Measurements from ENCODE around the gene CD3E. TPM values are rescaled to one million over a fixed set of nuclear protein-coding genes. Genes with fewer than 3 reads are reported as not detected.

Gene CD3E
- total RNA-seq, 1 donor from 2014 or later = not detected

- Mint-ChIP-seq H3K36me3 (no peaks in the 10 kb centered on the region), H3K27me3 (ENCODE audit: low read depth) (peaks cover 51% of the 10 kb centered on the region)
- DNase-seq (ENCODE audit: low spot score in 2 of 2, unreplicated experiment in 2 of 2) = no peak
Measured at GRCh38 chr11:118290923-118291322, 13.6 kb upstream of the CD3E start.

GRCh38 chr11:118291477-118292135 is 12.9 kb upstream of the CD3E start:
- H3K27me3 Mint-ChIP-seq (ENCODE audit: low read depth) = peaks cover 49% of the 10 kb centered on the region
- no peak for TF ChIP-seq CTCF (IDR thresholded peaks at IDR 0.05; ENCODE audit: unreplicated experiment)

More at GRCh38 chr11:118290923-118291322, 13.6 kb upstream of the CD3E start:
- Mint-ChIP-seq H3K4me3 (no peak overlapping the region), H3K4me1 (peaks cover 2% of the 10 kb centered on the region), H3K9me3 (peaks cover 5% of the 10 kb centered on the region), H3K27ac (no peak overlapping the region)
- TF ChIP-seq CTCF (IDR thresholded peaks at IDR 0.05; ENCODE audit: unreplicated experiment) = no peak

GRCh38 chr11:118294053-118294452 is 10.5 kb upstream of the CD3E start:
- Mint-ChIP-seq H3K9me3 (peaks cover 3% of the 10 kb centered on the region), H3K4me1 (peaks cover 2% of the 10 kb centered on the region), H3K27ac (no peak overlapping the region), H3K36me3 (no peaks in the 10 kb centered on the region), H3K27me3 (ENCODE audit: low read depth) (peaks cover 52% of the 10 kb centered on the region), H3K4me3 (no peak overlapping the region)
- no peak for TF ChIP-seq CTCF (IDR thresholded peaks at IDR 0.05; ENCODE audit: unreplicated experiment)
- no peak for DNase-seq (ENCODE audit: low spot score in 2 of 2, unreplicated experiment in 2 of 2)

More at GRCh38 chr11:118291477-118292135, 12.9 kb upstream of the CD3E start:
- H3K27ac Mint-ChIP-seq = no peak overlapping the region
- H3K4me1 Mint-ChIP-seq = peaks cover 2% of the 10 kb centered on the region
- no peak overlapping the region for H3K4me3 Mint-ChIP-seq
- H3K36me3 Mint-ChIP-seq = no peaks in the 10 kb centered on the region
- peaks cover 3% of the 10 kb centered on the region for H3K9me3 Mint-ChIP-seq
- DNase-seq (ENCODE audit: low spot score in 2 of 2, unreplicated experiment in 2 of 2) = no peak

GRCh38 chr11:118295199-118295598 is 9.3 kb upstream of the CD3E start:
- peaks cover 57% of the 10 kb centered on the region for H3K27me3 Mint-ChIP-seq (ENCODE audit: low read depth)
- H3K9me3 Mint-ChIP-seq = no peaks in the 10 kb centered on the region
- no peak overlapping the region for H3K4me3 Mint-ChIP-seq
- no peak for TF ChIP-seq CTCF (IDR thresholded peaks at IDR 0.05; ENCODE audit: unreplicated experiment)
- no peak overlapping the region for H3K27ac Mint-ChIP-seq
- H3K36me3 Mint-ChIP-seq = no peaks in the 10 kb centered on the region
- H3K4me1 Mint-ChIP-seq = no peaks in the 10 kb centered on the region
- no peak for DNase-seq (ENCODE audit: low spot score in 2 of 2, unreplicated experiment in 2 of 2)

GRCh38 chr11:118295815-118296454 is 8.6 kb upstream of the CD3E start:
- no peaks in the 10 kb centered on the region for H3K4me1 Mint-ChIP-seq
- peaks cover 62% of the 10 kb centered on the region for H3K27me3 Mint-ChIP-seq (ENCODE audit: low read depth)
- no peaks in the 10 kb centered on the region for H3K36me3 Mint-ChIP-seq
- no peak overlapping the region for H3K27ac Mint-ChIP-seq
- TF ChIP-seq CTCF (IDR thresholded peaks at IDR 0.05; ENCODE audit: unreplicated experiment) = no peak
- no peaks in the 10 kb centered on the region for H3K9me3 Mint-ChIP-seq
- no peak for DNase-seq (ENCODE audit: low spot score in 2 of 2, unreplicated experiment in 2 of 2)
- H3K4me3 Mint-ChIP-seq = no peak overlapping the region
